ENCODE data around the gene SEL1L. TPM values are rescaled to one million over a fixed set of nuclear protein-coding genes. Genes with fewer than 3 reads are reported as not detected.

Gene SEL1L
- polyA plus RNA-seq, 1 of the 3 experiments (the other 2 are of a cell fraction), result 13.8 TPM

GRCh38 chr14:81423504-81423903, 110.1 kb downstream of the SEL1L start:
- H3K9ac ChIP-seq, result no peak overlapping the region
- POLR2A ChIA-PET, result no interaction called here
- 47% methylated on average over 4 of the region's 6 CpGs for WGBS (ENCODE audit: low lambda C conversion rate)
- DNase-seq, result peak; percentile 50
- H3K9me2 ChIP-seq, result no peaks in the 10 kb centered on the region
- no peak for TF ChIP-seq FOSL2 (IDR thresholded peaks at IDR 0.05; ENCODE audit: borderline replicate concordance, low read depth)
- TF ChIP-seq GATA2 (CRISPR knock-in tag; IDR thresholded peaks at IDR 0.05), result peak; percentile 49
- 0 out of 2 replicates have a peak, but pooled peaks have one; percentile 18 for TF ChIP-seq FOXJ3 (CRISPR knock-in tag; IDR thresholded peaks at IDR 0.05)
- TF ChIP-seq EP300 (IDR thresholded peaks at IDR 0.05; ENCODE audit: borderline replicate concordance in 1 of 2, low read depth in 1 of 2, low read length in 1 of 2), result peak in 1 of 2 experiments; percentile 38; a peak in 1 of 4 replicates
- no peak for TF ChIP-seq EZH2phosphoT487 (IDR thresholded peaks at IDR 0.05; ENCODE audit: borderline replicate concordance, low read depth)
- no peak for TF ChIP-seq TAF1 (IDR thresholded peaks at IDR 0.05; ENCODE audit: borderline replicate concordance, low read depth, low read length)
- peak; percentile 35; the same call in 1 of the 2 replicates for TF ChIP-seq MXI1 (IDR thresholded peaks at IDR 0.05; ENCODE audit: low read depth, low read length)
- TF ChIP-seq PBX3 (IDR thresholded peaks at IDR 0.05), result no peak
- H3K36me3 ChIP-seq (replicated peaks in 1 of 2; ENCODE audit: control insufficient read depth in 1 of 2, insufficient read depth in 2 of 2, low read length in 1 of 2), result no peaks in the 10 kb centered on the region
- no peaks in the 10 kb centered on the region for H3K79me2 ChIP-seq (ENCODE audit: insufficient read depth)
- H3K27me3 ChIP-seq (ENCODE audit: insufficient read depth), result no peaks in the 10 kb centered on the region
- H3K27ac ChIP-seq (ENCODE audit: low read depth in 2 of 2, low read length in 1 of 2), result peak overlapping the region in 1 of 2 experiments; percentile 59; a peak in 2 of 4 replicates
- CTCF ChIA-PET, result interaction anchor here (1.7 to 2.7 kb wide), 2 partner anchors 41 to 154 kb away, joined by 5 to 9 read pairs; no protein-coding TSS in a partner anchor
- peaks cover 3 to 13% of the 10 kb centered on the region in 2 experiments; a peak in 2 of 4 replicates for H3K4me1 ChIP-seq (ENCODE audit: control insufficient read depth in 1 of 2, insufficient read depth in 2 of 2, low read depth in 1 of 2, low read length in 1 of 2)
- H3K4me2 ChIP-seq, result no peak overlapping the region
- H2AFZ ChIP-seq (ENCODE audit: low read depth), result no peak overlapping the region
- no peaks in the 10 kb centered on the region for H4K20me1 ChIP-seq (ENCODE audit: insufficient read depth)
- H3K9me3 ChIP-seq, result no peaks in the 10 kb centered on the region
- no peaks in the 10 kb centered on the region for H3F3A ChIP-seq (replicated peaks; ENCODE audit: insufficient read depth)
- no peak overlapping the region for H3K4me3 ChIP-seq (ENCODE audit: low read depth in 2 of 2, low read length in 1 of 2)

Other genes with a start within 250 kb of the SEL1L start
- gene STON2, start 133.5 kb downstream of the SEL1L start, polyA plus RNA-seq (2012; rRNA removed), result 0.05 TPM in 1 of 2 replicates, not detected in the other

All from SK-N-SH (cell line).